ENCODE data around the gene COBL.

- TF ChIP-seq EP300 (IDR thresholded peaks at IDR 0.05) (no peak), POLR2A (IDR thresholded peaks at IDR 0.05) (no peak), CTCF (IDR thresholded peaks at IDR 0.05) (no peak), POLR2AphosphoS5 (IDR thresholded peaks at IDR 0.05) (no peak)
These were observed 29.5 kb upstream of the COBL start for GRCh38 chr7:51346126-51346525.
